Epithelial cell of esophagus (primary cell): ENCODE measurements around the gene CUBN.

ENCODE experiments used
- DNase-seq: peaks from one replicate; pipeline ENCODE4 v3.0.0; 2010; ENCODE audit warnings: low read depth
- H3K4me3 ChIP-seq: 2 replicates; pipeline ENCODE4 v1.5.1; 2011; ENCODE audit warnings: mild to moderate bottlenecking, low read length, control low read depth
- CTCF ChIP-seq: IDR thresholded peaks from 2 replicates; pipeline ENCODE4 v1.5.1; 2011; ENCODE audit warnings: low read depth, mild to moderate bottlenecking, low read length, control low read depth, inconsistent platforms; ENCODE audit not compliant: insufficient read depth; ENCODE audit errors: missing control alignments

CUBN gene

GRCh38 chr10:17144032-17144431, 14.4 kb upstream of the CUBN start:
- H3K4me3 ChIP-seq: no peak overlapping the region
- TF ChIP-seq CTCF: no peak
- DNase-seq: no peak

- TF ChIP-seq CTCF: no peak
- DNase-seq: no peak
- no peak overlapping the region for H3K4me3 ChIP-seq
Measured at GRCh38 chr10:17143055-17143690, 13.6 kb upstream of the CUBN start.

GRCh38 chr10:17141504-17142229, 12.1 kb upstream of the CUBN start:
- no peak for TF ChIP-seq CTCF
- no peak for DNase-seq
- no peak overlapping the region for H3K4me3 ChIP-seq

- no peak for TF ChIP-seq CTCF
- DNase-seq: no peak
- H3K4me3 ChIP-seq: no peak overlapping the region
Measured at GRCh38 chr10:17140386-17140761, 10.8 kb upstream of the CUBN start.

GRCh38 chr10:17138460-17139042, 8.9 kb upstream of the CUBN start:
- TF ChIP-seq CTCF: no peak
- DNase-seq: no peak
- H3K4me3 ChIP-seq: no peak overlapping the region

- H3K4me3 ChIP-seq: no peak overlapping the region
- no peak for DNase-seq
- TF ChIP-seq CTCF: no peak
Measured at GRCh38 chr10:17134737-17135260, 5.2 kb upstream of the CUBN start.
